ENCODE data around the gene DDIAS.

The DDIAS gene

GRCh38 chr11:82890936-82891335 is 10.6 kb upstream of the DDIAS start:
- TF ChIP-seq TAF1 (IDR thresholded peaks at IDR 0.05; ENCODE audit: borderline replicate concordance, insufficient read depth, low read length), result no peak
- no peak for TF ChIP-seq SIN3A (IDR thresholded peaks at IDR 0.05; ENCODE audit: borderline replicate concordance, insufficient read depth, low read length)
- TF ChIP-seq, protein P1, sequence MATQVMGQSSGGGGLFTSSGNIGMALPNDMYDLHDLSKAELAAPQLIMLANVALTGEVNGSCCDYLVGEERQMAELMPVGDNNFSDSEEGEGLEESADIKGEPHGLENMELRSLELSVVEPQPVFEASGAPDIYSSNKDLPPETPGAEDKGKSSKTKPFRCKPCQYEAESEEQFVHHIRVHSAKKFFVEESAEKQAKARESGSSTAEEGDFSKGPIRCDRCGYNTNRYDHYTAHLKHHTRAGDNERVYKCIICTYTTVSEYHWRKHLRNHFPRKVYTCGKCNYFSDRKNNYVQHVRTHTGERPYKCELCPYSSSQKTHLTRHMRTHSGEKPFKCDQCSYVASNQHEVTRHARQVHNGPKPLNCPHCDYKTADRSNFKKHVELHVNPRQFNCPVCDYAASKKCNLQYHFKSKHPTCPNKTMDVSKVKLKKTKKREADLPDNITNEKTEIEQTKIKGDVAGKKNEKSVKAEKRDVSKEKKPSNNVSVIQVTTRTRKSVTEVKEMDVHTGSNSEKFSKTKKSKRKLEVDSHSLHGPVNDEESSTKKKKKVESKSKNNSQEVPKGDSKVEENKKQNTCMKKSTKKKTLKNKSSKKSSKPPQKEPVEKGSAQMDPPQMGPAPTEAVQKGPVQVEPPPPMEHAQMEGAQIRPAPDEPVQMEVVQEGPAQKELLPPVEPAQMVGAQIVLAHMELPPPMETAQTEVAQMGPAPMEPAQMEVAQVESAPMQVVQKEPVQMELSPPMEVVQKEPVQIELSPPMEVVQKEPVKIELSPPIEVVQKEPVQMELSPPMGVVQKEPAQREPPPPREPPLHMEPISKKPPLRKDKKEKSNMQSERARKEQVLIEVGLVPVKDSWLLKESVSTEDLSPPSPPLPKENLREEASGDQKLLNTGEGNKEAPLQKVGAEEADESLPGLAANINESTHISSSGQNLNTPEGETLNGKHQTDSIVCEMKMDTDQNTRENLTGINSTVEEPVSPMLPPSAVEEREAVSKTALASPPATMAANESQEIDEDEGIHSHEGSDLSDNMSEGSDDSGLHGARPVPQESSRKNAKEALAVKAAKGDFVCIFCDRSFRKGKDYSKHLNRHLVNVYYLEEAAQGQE (IDR thresholded peaks at IDR 0.05; ENCODE audit: insufficient read depth in 1 of 2, low read depth in 2 of 2, low read length in 2 of 2), result no peak
- TF ChIP-seq POLR2AphosphoS5 (IDR thresholded peaks at IDR 0.05; ENCODE audit: low read depth, low read length), result no peak
- no peak for TF ChIP-seq FOXP2 (optimal IDR thresholded peaks at IDR 0.05; ENCODE audit: borderline replicate concordance, extremely low read depth, extremely low read length, insufficient read depth)

DNA sequence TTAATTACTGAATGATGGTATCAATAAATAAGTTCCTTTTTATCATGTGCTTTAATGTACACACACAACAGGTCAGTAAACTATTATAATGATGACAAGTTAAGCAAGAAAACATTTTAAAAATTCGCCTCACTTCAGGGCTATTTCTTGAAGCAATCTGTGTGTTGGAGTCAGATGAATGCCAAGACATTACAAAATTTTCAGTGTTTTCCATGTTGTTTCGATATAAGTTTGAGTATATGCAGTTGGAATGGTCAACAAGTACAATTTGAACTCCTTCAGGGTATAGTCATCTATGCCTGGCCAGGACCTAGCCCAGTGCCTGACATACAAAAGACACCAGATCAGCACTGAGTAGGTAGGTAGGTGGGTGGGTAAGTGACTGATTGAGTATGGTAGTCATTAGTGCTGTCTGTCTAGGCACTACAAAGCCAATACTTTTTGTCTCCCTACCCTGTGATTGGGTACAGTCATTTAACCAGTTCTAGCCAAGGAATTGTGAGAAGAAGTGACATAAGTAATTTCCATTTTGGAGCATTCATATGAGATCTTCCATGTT is 8.8 kb upstream of the DDIAS start:
- TF ChIP-seq SIN3A (IDR thresholded peaks at IDR 0.05; ENCODE audit: borderline replicate concordance, insufficient read depth, low read length), result no peak
- no peak for TF ChIP-seq TAF1 (IDR thresholded peaks at IDR 0.05; ENCODE audit: borderline replicate concordance, insufficient read depth, low read length)
- TF ChIP-seq, protein P1 (IDR thresholded peaks at IDR 0.05; ENCODE audit: insufficient read depth in 1 of 2, low read depth in 2 of 2, low read length in 2 of 2), result no peak
- TF ChIP-seq FOXP2 (optimal IDR thresholded peaks at IDR 0.05; ENCODE audit: borderline replicate concordance, extremely low read depth, extremely low read length, insufficient read depth), result no peak
- no peak for TF ChIP-seq POLR2AphosphoS5 (IDR thresholded peaks at IDR 0.05; ENCODE audit: low read depth, low read length)

DNA sequence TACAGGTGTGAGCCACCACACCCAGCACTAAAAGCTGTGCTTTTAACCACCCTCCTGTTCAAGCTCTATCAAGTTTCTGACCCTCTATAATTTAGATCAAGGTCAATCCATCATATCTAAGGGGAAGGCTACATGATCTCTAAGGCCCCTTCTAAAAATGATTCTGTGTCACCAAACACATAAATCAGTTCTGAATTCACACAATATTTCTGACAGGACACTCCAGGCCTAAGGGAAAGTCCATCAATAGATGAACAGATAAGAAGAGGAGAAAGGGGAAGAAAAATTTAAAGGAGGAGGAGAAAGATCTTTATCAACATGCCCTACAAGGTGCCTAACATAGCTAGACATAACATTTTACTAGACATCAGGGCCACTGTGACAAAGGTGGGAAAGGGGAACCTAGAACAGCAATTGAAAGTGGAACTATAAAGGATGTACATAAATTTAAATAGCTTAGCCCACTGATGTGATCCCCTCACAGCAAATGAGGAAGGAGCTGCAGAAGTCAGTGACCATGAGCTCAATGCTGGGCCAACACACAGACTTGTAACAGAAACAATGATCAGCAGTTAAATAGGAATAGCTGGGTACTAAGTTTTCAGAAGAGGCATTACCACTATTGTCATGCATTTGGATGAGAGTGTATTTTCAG is 6.0 kb upstream of the DDIAS start:
- TF ChIP-seq SIN3A (IDR thresholded peaks at IDR 0.05; ENCODE audit: borderline replicate concordance, insufficient read depth, low read length), result no peak
- no peak for TF ChIP-seq POLR2AphosphoS5 (IDR thresholded peaks at IDR 0.05; ENCODE audit: low read depth, low read length)
- TF ChIP-seq, protein P1 (IDR thresholded peaks at IDR 0.05; ENCODE audit: insufficient read depth in 1 of 2, low read depth in 2 of 2, low read length in 2 of 2), result no peak
- no peak for TF ChIP-seq FOXP2 (optimal IDR thresholded peaks at IDR 0.05; ENCODE audit: borderline replicate concordance, extremely low read depth, extremely low read length, insufficient read depth)
- TF ChIP-seq TAF1 (IDR thresholded peaks at IDR 0.05; ENCODE audit: borderline replicate concordance, insufficient read depth, low read length), result no peak

DNA sequence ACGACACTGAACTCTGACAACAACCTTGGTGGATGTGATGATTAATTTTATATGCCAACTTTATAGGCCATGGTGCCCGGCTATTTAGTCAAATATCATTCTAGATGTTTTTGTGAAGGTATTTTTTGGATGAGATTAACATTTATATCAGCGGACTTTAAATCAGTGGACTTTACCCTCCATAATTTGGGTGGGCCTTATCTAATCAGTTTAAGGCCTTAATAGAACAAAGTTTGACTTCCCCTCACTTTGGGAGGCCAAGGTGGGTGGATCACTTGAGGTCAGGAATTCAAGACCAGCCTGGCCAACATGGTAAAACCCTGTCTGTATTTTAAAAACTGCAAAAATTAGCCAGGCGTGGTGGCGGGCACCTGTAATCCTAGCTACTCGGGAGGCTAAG is 5.4 kb upstream of the DDIAS start:
- TF ChIP-seq TAF1 (IDR thresholded peaks at IDR 0.05; ENCODE audit: borderline replicate concordance, insufficient read depth, low read length) (no peak), POLR2AphosphoS5 (IDR thresholded peaks at IDR 0.05; ENCODE audit: low read depth, low read length) (no peak)
- TF ChIP-seq, protein P1 (IDR thresholded peaks at IDR 0.05; ENCODE audit: insufficient read depth in 1 of 2, low read depth in 2 of 2, low read length in 2 of 2), result no peak

All from PFSK-1 (cell line).